Subcutaneous abdominal adipose tissue (tissue), 5 donors: ENCODE data around the gene EVPL.
"Not testable (repeated sequence)": the region's sequence is repeated elsewhere in the genome, so short reads cannot be mapped to it uniquely, and the experiment has no call there.

Source experiments
- H3K27ac ChIP-seq: one replicate; pipeline ENCODE4 v1.7.0; 2013; ENCODE audit warnings: low read depth, mild to moderate bottlenecking, inconsistent platforms, low read length, moderate library complexity
- H3K27me3 ChIP-seq, 5 donors: one replicate each; pipeline ENCODE4 v1.7.0; 2013; ENCODE audit warnings: low read length in 5 of 5, inconsistent platforms in 1 of 5; ENCODE audit not compliant: control insufficient read depth in 5 of 5, insufficient read depth in 4 of 5
- H3K36me3 ChIP-seq, 5 donors: one replicate each; pipeline ENCODE4 v1.7.0; 2013; ENCODE audit warnings: low read length in 5 of 5; ENCODE audit not compliant: control insufficient read depth in 5 of 5, insufficient read depth in 5 of 5
- H3K4me1 ChIP-seq, 5 donors: one replicate each; pipeline ENCODE4 v1.7.0; 2013; ENCODE audit warnings: low read length in 5 of 5, mild to moderate bottlenecking in 3 of 5, moderate library complexity in 1 of 5; ENCODE audit not compliant: control insufficient read depth in 5 of 5, insufficient read depth in 5 of 5
- H3K4me3 ChIP-seq, 5 donors: one replicate each; pipeline ENCODE4 v1.7.0; 2013; ENCODE audit warnings: low read length in 5 of 5, low read depth in 1 of 5
- H3K9ac ChIP-seq, 5 donors: one replicate each; pipeline ENCODE4 v1.7.0; 2013; ENCODE audit warnings: low read length in 5 of 5, mild to moderate bottlenecking in 4 of 5, moderate library complexity in 3 of 5
- H3K9me3 ChIP-seq, 5 donors: one replicate each; pipeline ENCODE4 v1.7.0; 2013; ENCODE audit warnings: low read length in 5 of 5; ENCODE audit not compliant: control insufficient read depth in 5 of 5
- donor health status: healthy.
- donor health status: healthy.
- donor health status: healthy.
- donor health status: healthy.
- donor health status: healthy.

EVPL gene

DNA sequence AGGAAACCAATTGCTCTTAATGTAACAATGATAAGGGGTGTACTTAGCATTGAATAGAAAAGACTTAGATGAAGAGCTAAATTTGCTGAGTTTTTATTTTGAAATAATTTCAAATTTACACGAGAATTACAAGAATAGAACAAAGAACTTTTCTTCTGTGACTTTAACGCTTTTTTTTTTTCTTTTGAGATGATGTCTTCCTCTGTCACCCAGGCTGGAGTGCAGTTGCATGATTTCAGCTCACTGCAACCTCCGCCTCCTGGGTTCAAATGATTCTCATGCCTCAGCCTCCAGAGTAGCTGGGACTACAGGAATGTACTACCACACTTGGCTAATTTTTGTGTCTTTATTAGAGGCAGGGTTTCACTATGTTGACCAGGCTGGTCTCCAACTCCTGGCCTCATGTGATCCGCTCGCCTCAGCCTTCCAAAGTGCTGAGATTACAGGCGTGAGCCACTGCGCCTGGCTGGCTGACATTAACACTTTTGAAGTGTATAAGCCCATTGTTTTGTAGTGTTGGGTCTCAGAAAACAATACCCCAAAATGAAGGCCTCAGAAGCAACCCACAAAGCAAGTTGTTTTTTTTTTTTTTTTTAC lies 46.0 kb downstream of the EVPL start:
- Histone ChIP-seq H3K4me1 (peaks cover 1 to 72% (median 61%) of the 10 kb centered on the region in 5 donors), H3K4me3 (no peak overlapping the region), H3K27ac (peak overlapping the region; percentile 99)

GRCh38 chr17:75980188-75981018 lies 46.7 kb downstream of the EVPL start:
- H3K4me3 ChIP-seq = peak overlapping the region; percentile 84 to 97 (median 93)
- peaks cover 1 to 79% (median 69%) of the 10 kb centered on the region in 5 donors for H3K4me1 ChIP-seq
- peak overlapping the region in 3 of 5 donors; percentile 95 to 99 (median 98) for H3K9ac ChIP-seq
- H3K27ac ChIP-seq = peak overlapping the region; percentile 99
- H3K36me3 ChIP-seq = no peaks in the 10 kb centered on the region
- no peaks in the 10 kb centered on the region for H3K9me3 ChIP-seq
- no peaks in the 10 kb centered on the region for H3K27me3 ChIP-seq

More for the DNA sequence above, 46.0 kb downstream of the EVPL start:
- Histone ChIP-seq H3K9me3 (no peaks in the 10 kb centered on the region), H3K9ac (peak overlapping the region in 2 of 5 donors; percentile 66 to 98), H3K27me3 (no peaks in the 10 kb centered on the region), H3K36me3 (no peaks in the 10 kb centered on the region)

DNA sequence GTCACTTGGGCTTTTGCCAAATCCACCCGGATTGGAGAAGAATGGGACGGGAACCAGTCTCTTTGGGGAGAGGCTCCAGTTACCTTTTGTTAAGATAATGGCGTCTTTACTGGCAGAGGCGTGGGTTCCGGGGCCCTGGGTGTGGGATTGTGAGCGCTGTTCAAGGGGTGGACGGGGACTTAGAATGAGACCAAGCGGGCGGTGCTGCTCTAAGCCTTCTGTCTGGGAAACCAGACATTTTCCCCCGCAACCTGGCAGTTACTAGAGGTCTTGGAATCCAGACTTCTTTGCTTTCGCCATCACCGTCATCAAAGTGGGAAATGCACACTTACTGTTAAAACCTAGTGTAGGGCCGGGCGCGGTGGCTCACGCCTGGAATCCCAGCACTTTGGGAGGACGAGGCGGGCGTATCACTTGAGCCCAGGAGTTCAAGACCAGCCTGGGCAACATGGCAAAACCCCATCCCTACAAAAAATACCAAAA lies 47.4 kb downstream of the EVPL start:
- Histone ChIP-seq H3K27ac (peak overlapping the region; percentile 99), H3K9ac (peak overlapping the region; percentile 90 to 99 (median 98)), H3K4me3 (peak overlapping the region; percentile 84 to 97 (median 93)), H3K9me3 (no peaks in the 10 kb centered on the region), H3K36me3 (no peaks in the 10 kb centered on the region), H3K27me3 (no peaks in the 10 kb centered on the region), H3K4me1 (peaks cover 1 to 84% (median 71%) of the 10 kb centered on the region in 5 donors)

DNA sequence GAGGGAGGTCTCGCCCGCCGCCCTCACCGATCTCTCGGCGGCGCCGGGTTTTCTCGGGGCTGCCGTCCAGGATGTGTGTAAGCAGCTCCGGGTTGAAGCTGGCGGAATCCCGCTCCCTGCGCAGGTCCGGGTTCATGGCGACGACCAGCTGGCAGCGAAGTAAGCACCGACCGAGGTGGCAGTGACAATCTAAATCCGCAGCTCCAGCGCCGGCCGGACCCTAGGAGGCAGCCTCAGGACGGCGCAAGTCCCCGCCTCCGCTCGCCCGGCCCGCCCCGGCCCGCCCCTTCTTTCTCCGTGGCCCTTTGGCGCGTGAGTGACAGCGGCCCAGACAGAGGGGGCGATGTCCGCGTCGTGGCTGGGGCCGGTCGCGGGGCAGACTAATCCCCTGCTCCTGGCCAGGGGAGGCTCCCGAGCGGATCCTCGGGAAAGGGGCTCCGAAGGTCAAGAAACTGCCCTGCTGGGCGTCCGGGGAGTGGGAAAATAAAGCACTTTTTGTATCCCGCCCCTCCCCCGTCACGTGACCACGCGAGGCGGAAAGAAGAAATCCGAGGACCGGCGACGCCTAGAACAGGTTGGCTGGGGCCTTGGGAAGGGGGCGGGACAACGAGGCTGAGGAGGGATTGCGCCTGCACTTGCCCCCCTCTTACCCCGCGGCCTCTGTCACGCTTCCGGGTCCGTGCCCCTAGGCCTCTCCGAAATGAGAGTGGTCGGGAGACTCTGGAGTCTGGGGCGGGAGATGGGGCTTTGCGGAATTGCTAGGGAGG lies 48.0 kb downstream of the EVPL start, which contains the start of the genes ACOX1 and TEN1:
TSS of gene ACOX1 (minus strand) at position 229 of the 767 bp plus-strand sequence. CDS start at position 136, 93 bp downstream.
TSS of gene TEN1 (plus strand) at position 303 of the 767 bp plus-strand sequence. CDS start 6,953 bp downstream, outside the sequence.
- peak within 1 kb of the TSS; percentile 88 to 97 (median 93) for H3K4me3 ChIP-seq
- peak within 1 kb of the TSS; percentile 91 to 99 (median 98) for H3K9ac ChIP-seq
- H3K27ac ChIP-seq = peak within 1 kb of the TSS; percentile 99
- H3K27me3 ChIP-seq = no peaks in the 10 kb centered on the region
- H3K36me3 ChIP-seq = peaks cover 0 to 3% (median 0%) of the 10 kb centered on the region in 5 donors
- no peaks in the 10 kb centered on the region for H3K9me3 ChIP-seq
- H3K4me1 ChIP-seq = peaks cover 1 to 83% (median 71%) of the 10 kb centered on the region in 5 donors

GRCh38 chr17:75976175-75976848 lies 50.8 kb downstream of the EVPL start:
- Histone ChIP-seq H3K36me3 (peaks cover 4 to 22% (median 13%) of the 10 kb centered on the region in 5 donors), H3K27me3 (no peaks in the 10 kb centered on the region), H3K4me1 (peaks cover 1 to 61% (median 45%) of the 10 kb centered on the region in 5 donors), H3K27ac (peak overlapping the region; percentile 79), H3K9me3 (no peaks in the 10 kb centered on the region), H3K9ac (peak overlapping the region; percentile 48 to 78 (median 64)), H3K4me3 (peak overlapping the region; percentile 1 to 49 (median 23))

GRCh38 chr17:75975757-75976174 lies 51.3 kb downstream of the EVPL start:
- H3K4me3 ChIP-seq = peak overlapping the region; percentile 1 to 49 (median 23)
- H3K27ac ChIP-seq = peak overlapping the region; percentile 79
- H3K9ac ChIP-seq = peak overlapping the region; percentile 2 to 78 (median 64)
- peaks cover 1 to 55% (median 39%) of the 10 kb centered on the region in 5 donors for H3K4me1 ChIP-seq
- H3K9me3 ChIP-seq = no peaks in the 10 kb centered on the region
- peaks cover 4 to 25% (median 13%) of the 10 kb centered on the region in 5 donors for H3K36me3 ChIP-seq
- H3K27me3 ChIP-seq = no peaks in the 10 kb centered on the region

GRCh38 chr17:75975187-75975586 lies 51.9 kb downstream of the EVPL start:
- peak overlapping the region in 1 of 5 donors; percentile 78 for H3K9ac ChIP-seq
- H3K27me3 ChIP-seq, H3K4me3 ChIP-seq, H3K9me3 ChIP-seq: not testable (repeated sequence)
- peak overlapping the region; percentile 79 for H3K27ac ChIP-seq
- peaks cover 1 to 52% (median 37%) of the 10 kb centered on the region in 5 donors for H3K4me1 ChIP-seq
- peaks cover 9 to 25% (median 13%) of the 10 kb centered on the region in 5 donors for H3K36me3 ChIP-seq

- H3K9me3 ChIP-seq = no peaks in the 10 kb centered on the region
- H3K9ac ChIP-seq = peak overlapping the region in 2 of 5 donors; percentile 17 to 66
- H3K27ac ChIP-seq = peak overlapping the region; percentile 74
- no peaks in the 10 kb centered on the region for H3K27me3 ChIP-seq
- peaks cover 0 to 28% (median 21%) of the 10 kb centered on the region in 5 donors for H3K4me1 ChIP-seq
- H3K4me3 ChIP-seq = no peak overlapping the region
- peaks cover 11 to 25% (median 18%) of the 10 kb centered on the region in 5 donors for H3K36me3 ChIP-seq
Measured at GRCh38 chr17:75970626-75971025, 56.5 kb downstream of the EVPL start.

DNA sequence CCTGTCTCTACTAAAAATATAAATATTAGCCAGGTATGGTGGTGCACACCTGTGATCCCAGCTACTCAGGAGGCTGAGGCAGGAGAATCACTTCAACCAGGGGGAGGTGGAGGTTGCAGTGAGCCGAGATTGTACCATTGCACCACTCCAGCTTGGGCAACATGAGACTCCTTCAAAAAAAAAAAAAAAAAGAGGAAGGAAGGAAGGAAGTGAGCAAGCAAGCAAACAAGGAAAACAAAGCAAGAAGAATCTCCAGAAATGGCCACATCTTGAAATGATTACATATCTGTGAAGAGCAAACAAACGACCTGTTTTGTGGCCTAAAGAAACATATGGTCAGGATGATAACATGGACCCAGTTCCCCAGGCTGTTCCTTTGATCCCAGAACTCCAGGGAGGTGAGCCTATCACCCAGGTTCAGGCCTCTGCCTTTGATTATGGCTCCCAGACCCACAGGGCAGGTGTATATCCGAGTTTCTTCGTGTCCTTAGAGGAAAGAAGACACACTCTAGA lies 57.0 kb downstream of the EVPL start:
- Histone ChIP-seq H3K27ac (peak overlapping the region; percentile 74), H3K27me3 (no peaks in the 10 kb centered on the region), H3K9me3 (no peaks in the 10 kb centered on the region), H3K4me3 (no peak overlapping the region), H3K36me3 (peaks cover 11 to 25% (median 18%) of the 10 kb centered on the region in 5 donors), H3K4me1 (peaks cover 0 to 22% (median 17%) of the 10 kb centered on the region in 5 donors), H3K9ac (peak overlapping the region in 3 of 5 donors; percentile 17 to 66 (median 26))
